K562 (cell line): ENCODE measurements around the gene ARID4B. TPM values are rescaled to one million over a fixed set of nuclear protein-coding genes. Genes with fewer than 3 reads are reported as not detected.
A peak's percentile ranks its signal among the peaks of the same experiment; 100 is the strongest.

Experiments used
- BRF1 ChIP-seq: IDR thresholded peaks from 3 replicates; pipeline ENCODE4 v1.6.1; 2011; ENCODE audit warnings: borderline replicate concordance, mild to moderate bottlenecking; ENCODE audit not compliant: insufficient read length; ENCODE audit errors: extremely low read depth
- CBX5 ChIP-seq: IDR thresholded peaks from 2 replicates; pipeline ENCODE4 v1.6.1; 2014; ENCODE audit warnings: low read depth, borderline replicate concordance
- CEBPG ChIP-seq, 3 experiments: fragments of 200-800 bp in 1 of 3; sonication (Bioruptor generic) in 1 of 3; sonication (generic) in 1 of 3; formaldehyde crosslinking in 1 of 3; IDR thresholded peaks in 2 of 3; conservative IDR thresholded peaks in 1 of 3; 2 replicates each; pipeline versions ENCODE4 v1.6.1 to v1.8.0; 2016 to 2022; ENCODE audit warnings: missing compliant biosample characterization in 2 of 3, missing genetic modification characterization in 2 of 3, mild to moderate bottlenecking in 1 of 3, missing genetic modification reagents in 1 of 3
- GABPB1 ChIP-seq: sonication (generic); formaldehyde crosslinking; IDR thresholded peaks from 2 replicates; pipeline ENCODE4 v1.8.0; 2022; ENCODE audit warnings: mild to moderate bottlenecking, missing genetic modification reagents
- HEY1 ChIP-seq: fragments of 250-450 bp; sonication (Bioruptor Pico); IDR thresholded peaks from 2 replicates; pipeline ENCODE4 v1.5.0; 2020; ENCODE audit warnings: mild to moderate bottlenecking, moderate library complexity, borderline replicate concordance
- HMG20A ChIP-seq: fragments of 450-650 bp; formaldehyde crosslinking; conservative IDR thresholded peaks from 2 replicates; pipeline ENCODE4 v1.4.0; 2020; ENCODE audit warnings: mild to moderate bottlenecking, mixed read lengths
- LCOR ChIP-seq: sonication (generic); formaldehyde crosslinking; IDR thresholded peaks from 2 replicates; pipeline ENCODE4 v1.8.0; 2022; ENCODE audit warnings: mild to moderate bottlenecking, missing genetic modification reagents
- NR2F6 ChIP-seq: fragments of 450-650 bp; formaldehyde crosslinking; IDR thresholded peaks from 2 replicates; pipeline ENCODE4 v1.4.0; 2020; ENCODE audit warnings: mild to moderate bottlenecking
- RFX5 ChIP-seq: IDR thresholded peaks from 2 replicates; pipeline ENCODE4 v1.6.1; 2011; ENCODE audit warnings: low read depth, mild to moderate bottlenecking, improper control_type of control experiment, low read length
- SMAD4 ChIP-seq: fragments of 250-450 bp; sonication (Bioruptor Pico); conservative IDR thresholded peaks from 2 replicates; pipeline ENCODE4 v1.8.0; 2021; ENCODE audit warnings: inconsistent platforms, mild to moderate bottlenecking, moderate library complexity
- SRF ChIP-seq, 2 experiments: fragments of 250-450, 450-650 bp in 1 of 2; sonication (Bioruptor Pico) in 1 of 2; sonication (generic) in 1 of 2; formaldehyde crosslinking; IDR thresholded peaks; 2 replicates each; pipeline versions ENCODE4 v1.5.0 to v1.5.1; 2020 to 2022; ENCODE audit warnings: mild to moderate bottlenecking in 1 of 2, missing genetic modification reagents in 1 of 2
- WHSC1 ChIP-seq: IDR thresholded peaks from one replicate; pipeline ENCODE4 v1.6.1; 2012; ENCODE audit warnings: low read length, control low read depth, inconsistent platforms
- XRCC4 ChIP-seq: IDR thresholded peaks from one replicate; pipeline ENCODE4 v1.6.1; 2011; ENCODE audit not compliant: insufficient read depth, insufficient read length; ENCODE audit errors: extremely low read depth
- ZKSCAN3 ChIP-seq: fragments of 250-450 bp; sonication (Bioruptor Pico); IDR thresholded peaks from 2 replicates; pipeline ENCODE4 v1.4.0; 2020
- ZNF12 ChIP-seq: sonication (generic); formaldehyde crosslinking; IDR thresholded peaks from 2 replicates; pipeline ENCODE4 v1.4.0; 2020; ENCODE audit warnings: mild to moderate bottlenecking, missing genetic modification reagents
- ZNF174 ChIP-seq: fragments of 250-450 bp; sonication (Bioruptor Pico); IDR thresholded peaks from 2 replicates; pipeline ENCODE4 v1.4.0; 2020; ENCODE audit warnings: mild to moderate bottlenecking
- ZNF583 ChIP-seq: fragments of 250-450 bp; sonication (Bioruptor Pico); IDR thresholded peaks from 2 replicates; pipeline ENCODE4 v1.4.0; 2020
- ZNF77 ChIP-seq: fragments of 250-450 bp; sonication (Bioruptor Pico); IDR thresholded peaks from 2 replicates; pipeline ENCODE4 v1.5.0; 2020
- polyA plus RNA-seq, 8 experiments: library from polyadenylated mRNA; depleted of rRNA in 4 of 8; stranded (reverse) in 5 of 8; unstranded in 3 of 8; fragments of >200 nt; fragmentation: Nextera tagmentation in 2 of 8; fragmentation: Illumina TruSeq in 1 of 8; extraction: Ambion mirVana in 2 of 8; extraction: Trizol in 1 of 8; gene quantifications; 2 replicates each; pipeline versions ENCODE4 v1.2.1 to v1.2.3, GENCODE V29; 2011 to 2014; ENCODE audit warnings: inconsistent platforms in 1 of 8, missing spikeins in 1 of 8
- total RNA-seq, 7 experiments: library from RNA; depleted of rRNA in 6 of 7; stranded (reverse); fragments of >200 nt in 6 of 7; fragmentation: Illumina TruSeq in 2 of 7; extraction: Trizol in 2 of 7; gene quantifications; 2 replicates each; pipeline versions ENCODE4 v1.2.1 to v1.2.3, GENCODE V29; 2011 to 2021; ENCODE audit warnings: low replicate concordance in 1 of 7
- TF ChIP-seq, protein P1 (sequence below): sonication (generic); formaldehyde crosslinking; IDR thresholded peaks from 2 replicates; pipeline ENCODE4 v1.9.0; 2022; ENCODE audit warnings: mild to moderate bottlenecking, missing genetic modification reagents
- TF ChIP-seq, protein P2 (sequence below): sonication (generic); formaldehyde crosslinking; IDR thresholded peaks from 2 replicates; pipeline ENCODE4 v1.8.0; 2022; ENCODE audit warnings: mild to moderate bottlenecking, missing genetic modification reagents
- TF ChIP-seq, protein P3 (sequence below): fragments of 150-350 bp; IDR thresholded peaks from 2 replicates; pipeline ENCODE4 v1.6.1; 2014; ENCODE audit warnings: low read depth, mild to moderate bottlenecking, low read length, borderline replicate concordance
- TF ChIP-seq, protein P4 (sequence below): fragments of 250-450 bp; sonication (Bioruptor Pico); IDR thresholded peaks from 2 replicates; pipeline ENCODE4 v1.5.0; 2020; ENCODE audit warnings: mild to moderate bottlenecking

ARID4B gene
- total and polyA plus RNA-seq, 9 of the 15 experiments (the other 6 are each of a cell fraction or from before 2014, with no cell fraction given): 8.4 to 38.9 (median 18.5) TPM

DNA sequence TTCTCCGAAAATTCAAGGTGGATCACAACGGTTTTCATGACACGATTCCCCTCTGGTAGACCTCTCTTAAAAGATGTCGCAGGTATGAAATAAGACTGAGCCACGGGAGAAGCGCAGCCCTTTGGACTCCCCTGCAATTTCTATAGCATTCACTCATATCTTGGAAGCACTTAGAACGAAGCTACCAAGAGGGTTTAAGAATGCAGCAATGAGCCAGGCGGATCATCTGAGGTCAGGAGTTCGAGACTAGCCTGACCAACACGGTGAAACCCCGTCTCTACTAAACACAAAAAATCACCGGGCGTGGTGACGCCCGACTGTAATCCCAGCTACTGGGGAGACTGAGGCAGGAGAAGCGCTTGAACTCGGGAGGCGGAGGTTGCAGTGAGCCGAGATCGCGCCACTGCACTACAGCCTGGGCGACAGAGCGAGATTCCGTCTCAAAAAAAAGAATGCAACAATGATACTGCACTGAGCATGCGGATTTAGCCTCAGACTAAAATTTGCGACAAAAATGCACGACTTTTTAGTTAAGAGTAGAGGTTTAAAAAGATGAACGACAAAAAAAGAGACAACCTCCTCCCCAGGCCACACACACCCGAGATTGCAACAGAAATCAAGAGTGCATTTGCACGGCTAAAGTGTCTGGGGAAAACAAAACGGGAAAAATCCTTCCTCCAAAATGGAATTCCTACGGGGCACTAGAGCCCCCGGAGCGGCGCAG, 200.1 kb downstream of the ARID4B start (continued):
- TF ChIP-seq NR2F6 (CRISPR knock-in tag): no peak
- no peak for TF ChIP-seq ZNF583 (CRISPR knock-in tag)
- TF ChIP-seq ZNF174 (CRISPR knock-in tag): no peak
- no peak for TF ChIP-seq GABPB1 (CRISPR knock-in tag)
- TF ChIP-seq, protein P1, sequence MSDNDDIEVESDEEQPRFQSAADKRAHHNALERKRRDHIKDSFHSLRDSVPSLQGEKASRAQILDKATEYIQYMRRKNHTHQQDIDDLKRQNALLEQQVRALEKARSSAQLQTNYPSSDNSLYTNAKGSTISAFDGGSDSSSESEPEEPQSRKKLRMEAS (CRISPR knock-in tag): no peak
- TF ChIP-seq, protein P2, sequence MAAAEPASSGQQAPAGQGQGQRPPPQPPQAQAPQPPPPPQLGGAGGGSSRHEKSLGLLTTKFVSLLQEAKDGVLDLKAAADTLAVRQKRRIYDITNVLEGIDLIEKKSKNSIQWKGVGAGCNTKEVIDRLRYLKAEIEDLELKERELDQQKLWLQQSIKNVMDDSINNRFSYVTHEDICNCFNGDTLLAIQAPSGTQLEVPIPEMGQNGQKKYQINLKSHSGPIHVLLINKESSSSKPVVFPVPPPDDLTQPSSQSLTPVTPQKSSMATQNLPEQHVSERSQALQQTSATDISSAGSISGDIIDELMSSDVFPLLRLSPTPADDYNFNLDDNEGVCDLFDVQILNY (CRISPR knock-in tag): no peak
- no peak for TF ChIP-seq XRCC4
- TF ChIP-seq RFX5: no peak
- peak in 1 of 2 experiments; percentile 35; a peak in 1 of 4 replicates for TF ChIP-seq SRF (CRISPR knock-in tag; IDR thresholded peaks at IDR 0.05)
- no peak for TF ChIP-seq HEY1 (CRISPR knock-in tag)
- TF ChIP-seq LCOR (CRISPR knock-in tag): no peak
- TF ChIP-seq, protein P3, sequence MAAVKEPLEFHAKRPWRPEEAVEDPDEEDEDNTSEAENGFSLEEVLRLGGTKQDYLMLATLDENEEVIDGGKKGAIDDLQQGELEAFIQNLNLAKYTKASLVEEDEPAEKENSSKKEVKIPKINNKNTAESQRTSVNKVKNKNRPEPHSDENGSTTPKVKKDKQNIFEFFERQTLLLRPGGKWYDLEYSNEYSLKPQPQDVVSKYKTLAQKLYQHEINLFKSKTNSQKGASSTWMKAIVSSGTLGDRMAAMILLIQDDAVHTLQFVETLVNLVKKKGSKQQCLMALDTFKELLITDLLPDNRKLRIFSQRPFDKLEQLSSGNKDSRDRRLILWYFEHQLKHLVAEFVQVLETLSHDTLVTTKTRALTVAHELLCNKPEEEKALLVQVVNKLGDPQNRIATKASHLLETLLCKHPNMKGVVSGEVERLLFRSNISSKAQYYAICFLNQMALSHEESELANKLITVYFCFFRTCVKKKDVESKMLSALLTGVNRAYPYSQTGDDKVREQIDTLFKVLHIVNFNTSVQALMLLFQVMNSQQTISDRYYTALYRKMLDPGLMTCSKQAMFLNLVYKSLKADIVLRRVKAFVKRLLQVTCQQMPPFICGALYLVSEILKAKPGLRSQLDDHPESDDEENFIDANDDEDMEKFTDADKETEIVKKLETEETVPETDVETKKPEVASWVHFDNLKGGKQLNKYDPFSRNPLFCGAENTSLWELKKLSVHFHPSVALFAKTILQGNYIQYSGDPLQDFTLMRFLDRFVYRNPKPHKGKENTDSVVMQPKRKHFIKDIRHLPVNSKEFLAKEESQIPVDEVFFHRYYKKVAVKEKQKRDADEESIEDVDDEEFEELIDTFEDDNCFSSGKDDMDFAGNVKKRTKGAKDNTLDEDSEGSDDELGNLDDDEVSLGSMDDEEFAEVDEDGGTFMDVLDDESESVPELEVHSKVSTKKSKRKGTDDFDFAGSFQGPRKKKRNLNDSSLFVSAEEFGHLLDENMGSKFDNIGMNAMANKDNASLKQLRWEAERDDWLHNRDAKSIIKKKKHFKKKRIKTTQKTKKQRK: no peak
- no peak for TF ChIP-seq BRF1
- TF ChIP-seq ZKSCAN3: no peak
- TF ChIP-seq CBX5: no peak
- TF ChIP-seq, protein P4, sequence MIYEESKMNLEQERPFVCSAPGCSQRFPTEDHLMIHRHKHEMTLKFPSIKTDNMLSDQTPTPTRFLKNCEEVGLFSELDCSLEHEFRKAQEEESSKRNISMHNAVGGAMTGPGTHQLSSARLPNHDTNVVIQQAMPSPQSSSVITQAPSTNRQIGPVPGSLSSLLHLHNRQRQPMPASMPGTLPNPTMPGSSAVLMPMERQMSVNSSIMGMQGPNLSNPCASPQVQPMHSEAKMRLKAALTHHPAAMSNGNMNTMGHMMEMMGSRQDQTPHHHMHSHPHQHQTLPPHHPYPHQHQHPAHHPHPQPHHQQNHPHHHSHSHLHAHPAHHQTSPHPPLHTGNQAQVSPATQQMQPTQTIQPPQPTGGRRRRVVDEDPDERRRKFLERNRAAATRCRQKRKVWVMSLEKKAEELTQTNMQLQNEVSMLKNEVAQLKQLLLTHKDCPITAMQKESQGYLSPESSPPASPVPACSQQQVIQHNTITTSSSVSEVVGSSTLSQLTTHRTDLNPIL (CRISPR knock-in tag): no peak
- 0 out of 2 replicates have a peak, but pooled peaks have one; percentile 15 for TF ChIP-seq ZNF12
- TF ChIP-seq HMG20A: no peak
- no peak for TF ChIP-seq CEBPG (CRISPR knock-in tag; IDR thresholded peaks at IDR 0.05)
- 0 out of 4 replicates have a peak, but pooled peaks of 1 of the 2 experiments have one; percentile 19 for TF ChIP-seq CEBPG (tag; conservative IDR thresholded peaks at IDR 0.05 in 1 of 2, IDR thresholded peaks at IDR 0.05 in 1 of 2)
- TF ChIP-seq WHSC1: no peak
- TF ChIP-seq SMAD4 (CRISPR knock-in tag): no peak
- TF ChIP-seq ZNF77 (CRISPR knock-in tag): no peak
